ENCODE data around the gene SEPTIN8. TPM values are rescaled to one million over a fixed set of nuclear protein-coding genes. Genes with fewer than 3 reads are reported as not detected.

SEPTIN8 gene
- total and polyA plus RNA-seq, 2 donors (not counting 1 experiment from before 2014, with no cell fraction given) = 4.0 to 5.9 TPM

GRCh38 chr5:132714456-132715307, 62.4 kb downstream of the SEPTIN8 start:
- Mint-ChIP-seq H3K27me3 (no peaks in the 10 kb centered on the region), H3K9me3 (ENCODE audit: insufficient read depth) (no peaks in the 10 kb centered on the region), H3K27ac (no peak overlapping the region), H3K4me3 (no peak overlapping the region), H3K4me1 (no peaks in the 10 kb centered on the region)
- CTCF ChIA-PET = interaction anchor here (0.7 to 2.7 kb wide), 6 partner anchors 11 to 445 kb away, joined by 3 to 15 read pairs (median 4); no protein-coding TSS in a partner anchor
- intact Hi-C loops (cut with micrococcal nuclease) = loop anchor here (1.0 to 5.0 kb wide), 2 partner anchors 187 to 329 kb away; no protein-coding TSS in a partner anchor
- no peak overlapping the region for H3K4me2 ChIP-seq (replicated peaks; ENCODE audit: low read depth, low read length, poor library complexity, severe bottlenecking)
- H3K27me3 ChIP-seq (replicated peaks in 1 of 4; ENCODE audit: control extremely low read depth in 1 of 4, control insufficient read depth in 3 of 4, insufficient read depth in 4 of 4, low read length in 3 of 4) = no peaks in the 10 kb centered on the region
- H4K20me1 ChIP-seq (ENCODE audit: control insufficient read depth, insufficient read depth, low read length, poor library complexity, severe bottlenecking) = no peaks in the 10 kb centered on the region
- WGBS (ENCODE audit: insufficient coverage) = 94% methylated on average over 2 of the region's 11 CpGs
- H3K27ac ChIP-seq (ENCODE audit: low read length in 2 of 2) = no peak overlapping the region
- no peak overlapping the region for H2AFZ ChIP-seq (ENCODE audit: insufficient read depth, low read depth, low read length, poor library complexity, severe bottlenecking)
- POLR2A ChIA-PET = no interaction called here
- TF ChIP-seq CTCF (IDR thresholded peaks at IDR 0.05) (peak; percentile 73), EZH2 (IDR thresholded peaks at IDR 0.05; ENCODE audit: borderline replicate concordance, insufficient read depth, low read depth, low read length, poor library complexity, severe bottlenecking) (no peak)
- no peaks in the 10 kb centered on the region for H3K9me3 ChIP-seq (ENCODE audit: control extremely low read depth in 1 of 3, control insufficient read depth in 2 of 3, insufficient read depth in 1 of 3, low read length in 2 of 3)
- H3K79me2 ChIP-seq (ENCODE audit: control insufficient read depth, insufficient read depth, low read length) = no peaks in the 10 kb centered on the region
- H3K36me3 ChIP-seq (replicated peaks in 1 of 2; ENCODE audit: control extremely low read depth in 1 of 2, control insufficient read depth in 1 of 2, extremely low read depth in 1 of 2, insufficient read depth in 2 of 2, low read length in 1 of 2) = peaks cover 1 to 3% of the 10 kb centered on the region in 2 experiments
- no peaks in the 10 kb centered on the region for H3K4me1 ChIP-seq (ENCODE audit: control insufficient read depth in 2 of 2, insufficient read depth in 2 of 2, low read length in 2 of 2)
- H3K4me3 ChIP-seq (ENCODE audit: control extremely low read depth in 1 of 5, extremely low read depth in 1 of 5, insufficient read depth in 1 of 5, low read depth in 2 of 5, low read length in 4 of 5) = no peak overlapping the region
- H3K9ac ChIP-seq (ENCODE audit: low read length) = no peak overlapping the region
- DNase-seq (peak; percentile 19), ATAC-seq (ENCODE audit: low read depth) (no peak)

- no peak overlapping the region for H3K9ac ChIP-seq (ENCODE audit: low read length)
- H2AFZ ChIP-seq (ENCODE audit: insufficient read depth, low read depth, low read length, poor library complexity, severe bottlenecking) = no peak overlapping the region
- Mint-ChIP-seq H3K27ac (no peak overlapping the region), H3K27me3 (no peaks in the 10 kb centered on the region), H3K9me3 (ENCODE audit: insufficient read depth) (no peaks in the 10 kb centered on the region), H3K4me3 (no peak overlapping the region), H3K4me1 (no peaks in the 10 kb centered on the region)
- H3K4me1 ChIP-seq (ENCODE audit: control insufficient read depth in 2 of 2, insufficient read depth in 2 of 2, low read length in 2 of 2) = no peaks in the 10 kb centered on the region
- H4K20me1 ChIP-seq (ENCODE audit: control insufficient read depth, insufficient read depth, low read length, poor library complexity, severe bottlenecking) = no peaks in the 10 kb centered on the region
- H3K4me2 ChIP-seq (replicated peaks; ENCODE audit: low read depth, low read length, poor library complexity, severe bottlenecking) = no peak overlapping the region
- H3K79me2 ChIP-seq (ENCODE audit: control insufficient read depth, insufficient read depth, low read length) = no peaks in the 10 kb centered on the region
- peaks cover 0 to 3% of the 10 kb centered on the region in 2 experiments for H3K36me3 ChIP-seq (replicated peaks in 1 of 2; ENCODE audit: control extremely low read depth in 1 of 2, control insufficient read depth in 1 of 2, extremely low read depth in 1 of 2, insufficient read depth in 2 of 2, low read length in 1 of 2)
- TF ChIP-seq EZH2 (IDR thresholded peaks at IDR 0.05; ENCODE audit: borderline replicate concordance, insufficient read depth, low read depth, low read length, poor library complexity, severe bottlenecking) (no peak), CTCF (IDR thresholded peaks at IDR 0.05) (no peak)
- ChIA-PET CTCF (interaction anchor here (1.3 kb wide), 1 partner anchor 323 kb away, joined by 3 read pairs; no protein-coding TSS in a partner anchor), POLR2A (interaction anchor here (0.7 kb wide), 1 partner anchor 8 kb away, joined by 5 read pairs; no protein-coding TSS in a partner anchor)
- DNase-seq (no peak), ATAC-seq (ENCODE audit: low read depth) (no peak)
- intact Hi-C loops (cut with micrococcal nuclease) = no loop called here
- H3K9me3 ChIP-seq (ENCODE audit: control extremely low read depth in 1 of 3, control insufficient read depth in 2 of 3, insufficient read depth in 1 of 3, low read length in 2 of 3) = no peaks in the 10 kb centered on the region
- no peaks in the 10 kb centered on the region for H3K27me3 ChIP-seq (replicated peaks in 1 of 4; ENCODE audit: control extremely low read depth in 1 of 4, control insufficient read depth in 3 of 4, insufficient read depth in 4 of 4, low read length in 3 of 4)
- no peak overlapping the region for H3K27ac ChIP-seq (ENCODE audit: low read length in 2 of 2)
- H3K4me3 ChIP-seq (ENCODE audit: control extremely low read depth in 1 of 5, extremely low read depth in 1 of 5, insufficient read depth in 1 of 5, low read depth in 2 of 5, low read length in 4 of 5) = no peak overlapping the region
Observed at GRCh38 chr5:132708645-132709044, 68.4 kb downstream of the SEPTIN8 start.
